HCT116 (cell line): ENCODE results near the gene MYH15. TPM values are rescaled to one million over a fixed set of nuclear protein-coding genes. Genes with fewer than 3 reads are reported as not detected.

ENCODE experiments used
- ATAC-seq: fragments of 200-7000 bp; cut with Tn5 transposase; 2 replicates; pipeline ENCODE4 v1.9.1; 2020; ENCODE audit warnings: mild to moderate bottlenecking, moderate library complexity
- BruUV-seq: library from RNA; stranded (reverse); fragments of 400-500 nt; replicated peaks from 2 replicates; lab custom pipeline; 2021; lab: Mats Ljungman, UMichigan
- CTCF ChIA-PET: fragments of 300-600 bp; sonication (Branson Sonifier 250); formaldehyde crosslinking; loops from one replicate; lab custom pipeline; 2021; ENCODE audit warnings: antibody characterized with exemption; lab: Charles Lee
- POLR2A ChIA-PET: fragments of 300-600, 350-600 bp; sonication (Branson Sonifier 250); formaldehyde crosslinking; loops from one replicate; lab custom pipeline; 2021; ENCODE audit warnings: antibody characterized with exemption; lab: Charles Lee
- RAD21 ChIA-PET, 2 experiments: fragments of 300-600 bp; sonication (Branson Sonifier 250); formaldehyde crosslinking; loops; one replicate each; lab custom pipeline; 2023; ENCODE audit warnings: low total read pairs in 2 of 2; ENCODE audit not compliant: uncharacterized antibody in 2 of 2, unreplicated experiment in 2 of 2, low non-redundant PET in 1 of 2; lab: Charles Lee
- DNase-seq: peaks from one replicate; pipeline ENCODE4 v3.0.0-alpha.2; 2010; ENCODE audit warnings: low read depth, low spot score
- H2AFZ ChIP-seq: fragments of 200-600 bp; shearing (Covaris generic), sonication (generic); 2 replicates; pipeline ENCODE4 v1.6.1; 2017; ENCODE audit warnings: low read depth, mixed run types, mixed read lengths, antibody characterized with exemption, low read length; ENCODE audit not compliant: poor library complexity, severe bottlenecking
- H3K27ac ChIP-seq: 2 replicates; pipeline ENCODE4 v1.5.1; 2012; ENCODE audit warnings: low read depth, low read length
- H3K27me3 ChIP-seq: fragments of 200-600 bp; sonication (generic); 2 replicates; pipeline ENCODE4 v1.6.1; 2016; ENCODE audit warnings: mixed run types, low read length, mixed read lengths; ENCODE audit not compliant: insufficient read depth
- H3K36me3 ChIP-seq, 2 experiments: fragments of 200-500 bp in 1 of 2; fragments of 200-600 bp in 1 of 2; sonication (Bioruptor generic) in 1 of 2; sonication (generic) in 1 of 2; 2 replicates each; pipeline versions ENCODE4 v1.5.1 to v1.6.1; 2014 to 2016; ENCODE audit warnings: low read length in 2 of 2, inconsistent platforms in 1 of 2, mixed read lengths in 1 of 2, mixed run types in 1 of 2; ENCODE audit not compliant: insufficient read depth in 2 of 2, control insufficient read depth in 1 of 2
- H3K4me1 ChIP-seq, 2 experiments: fragments of 200-600 bp in 1 of 2; sonication (generic) in 1 of 2; 2 replicates each; pipeline versions ENCODE4 v1.5.1 to v1.6.1; 2012 to 2017; ENCODE audit warnings: low read length in 2 of 2, inconsistent platforms in 1 of 2, mild to moderate bottlenecking in 1 of 2, mixed read lengths in 1 of 2, mixed run types in 1 of 2, moderate library complexity in 1 of 2; ENCODE audit not compliant: insufficient read depth in 2 of 2, control insufficient read depth in 1 of 2
- H3K4me2 ChIP-seq: fragments of 200-600 bp; sonication (generic); 2 replicates; pipeline ENCODE4 v1.6.1; 2017; ENCODE audit warnings: mixed run types, low read length, mixed read lengths
- H3K4me3 ChIP-seq, 2 experiments: fragments of 200-600 bp in 1 of 2; sonication (generic) in 1 of 2; replicated peaks in 1 of 2; 2 replicates each; pipeline ENCODE4 v1.5.1; 2011 to 2016; ENCODE audit warnings: low read length in 2 of 2, control low read depth in 1 of 2, low read depth in 1 of 2, mild to moderate bottlenecking in 1 of 2, mixed read lengths in 1 of 2, mixed run types in 1 of 2
- H3K79me2 ChIP-seq: fragments of 200-600 bp; sonication (generic); 2 replicates; pipeline ENCODE4 v1.6.1; 2017; ENCODE audit warnings: mild to moderate bottlenecking, mixed run types, low read length, moderate library complexity, mixed read lengths; ENCODE audit not compliant: insufficient read depth
- H3K9ac ChIP-seq: fragments of 200-600 bp; sonication (generic); 2 replicates; pipeline ENCODE4 v1.6.1; 2016; ENCODE audit warnings: low read length, mixed read lengths
- H3K9me2 ChIP-seq: fragments of 200-600 bp; sonication (generic), shearing (Covaris generic); 2 replicates; pipeline ENCODE4 v1.6.1; 2017; ENCODE audit warnings: mixed run types, mild to moderate bottlenecking, moderate library complexity; ENCODE audit not compliant: insufficient read depth
- H3K9me3 ChIP-seq, 2 experiments: fragments of 200-500 bp in 1 of 2; fragments of 200-600 bp in 1 of 2; sonication (Bioruptor generic) in 1 of 2; sonication (generic) in 1 of 2; 2 replicates each; pipeline ENCODE4 v1.6.1; 2014 to 2017; ENCODE audit warnings: low read length in 2 of 2, mixed read lengths in 2 of 2, inconsistent platforms in 1 of 2, low read depth in 1 of 2, mild to moderate bottlenecking in 1 of 2, mixed run types in 1 of 2, moderate library complexity in 1 of 2; ENCODE audit not compliant: control insufficient read depth in 1 of 2, insufficient read depth in 1 of 2
- H4K20me1 ChIP-seq: fragments of 200-600 bp; sonication (generic), shearing (Covaris generic); 2 replicates; pipeline ENCODE4 v1.6.1; 2017; ENCODE audit warnings: mixed run types, mild to moderate bottlenecking, moderate library complexity; ENCODE audit not compliant: insufficient read depth
- ELF1 ChIP-seq: IDR thresholded peaks from 2 replicates; pipeline ENCODE4 v1.6.1; 2012; ENCODE audit warnings: low read depth, borderline replicate concordance
- JUND ChIP-seq: IDR thresholded peaks from 2 replicates; pipeline ENCODE4 v1.6.1; 2012
- RAD21 ChIP-seq: IDR thresholded peaks from 2 replicates; pipeline ENCODE4 v1.6.1; 2012; ENCODE audit warnings: low read depth, mild to moderate bottlenecking
- SIN3A ChIP-seq: IDR thresholded peaks from 2 replicates; pipeline ENCODE4 v1.6.1; 2012; ENCODE audit warnings: low read depth
- intact Hi-C: fragments of 100-400 bp; cut with micrococcal nuclease; formaldehyde crosslinking; loops from 2 replicates; pipeline ENCODE4 v1.10.0; 2022
- total RNA-seq: library from RNA; stranded (reverse); gene quantifications from one replicate; pipeline ENCODE4 v1.2.1, GENCODE V29; 2021; ENCODE audit not compliant: unreplicated experiment

Gene MYH15
- total RNA-seq, 1 experiment from 2014 or later = 11.2 TPM

DNA sequence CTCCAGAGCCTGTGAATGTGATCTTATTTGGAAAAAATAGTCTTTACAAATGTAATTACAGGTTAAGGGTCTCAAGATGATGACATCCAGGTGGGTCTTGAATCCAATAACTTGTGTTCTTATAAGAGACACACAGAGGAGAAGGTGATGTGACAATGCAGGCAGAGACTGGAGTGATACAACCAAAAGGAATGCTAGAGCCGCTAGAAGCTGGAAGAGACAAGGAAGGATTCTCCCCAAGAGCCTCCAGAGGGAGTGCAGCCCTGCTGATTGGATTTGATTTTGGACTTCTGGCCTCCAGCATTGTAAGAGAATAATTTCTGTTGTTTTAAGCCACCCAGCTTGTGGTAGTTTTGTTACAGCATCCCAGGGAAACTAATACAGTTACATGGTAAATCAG lies 9.7 kb downstream of the MYH15 start:
- DNase-seq = no peak
- Histone ChIP-seq H3K9ac (no peak overlapping the region), H3K9me3 (no peaks in the 10 kb centered on the region), H3K36me3 (no peaks in the 10 kb centered on the region), H3K4me3 (no peak overlapping the region), H3K4me1 (no peaks in the 10 kb centered on the region), H3K9me2 (no peaks in the 10 kb centered on the region), H3K27ac (no peak overlapping the region), H4K20me1 (no peaks in the 10 kb centered on the region), H2AFZ (no peak overlapping the region), H3K27me3 (no peaks in the 10 kb centered on the region), H3K4me2 (no peak overlapping the region), H3K79me2 (no peaks in the 10 kb centered on the region)
- no TSS peak for BruUV-seq
- intact Hi-C loops = no loop called here
- CTCF ChIA-PET = no interaction called here
- POLR2A ChIA-PET = no interaction called here
- RAD21 ChIA-PET = no interaction called here
- TF ChIP-seq RAD21 (peak; percentile 4; the same call in 1 of the 2 replicates), SIN3A (no peak)
- no peak for ATAC-seq

DNA sequence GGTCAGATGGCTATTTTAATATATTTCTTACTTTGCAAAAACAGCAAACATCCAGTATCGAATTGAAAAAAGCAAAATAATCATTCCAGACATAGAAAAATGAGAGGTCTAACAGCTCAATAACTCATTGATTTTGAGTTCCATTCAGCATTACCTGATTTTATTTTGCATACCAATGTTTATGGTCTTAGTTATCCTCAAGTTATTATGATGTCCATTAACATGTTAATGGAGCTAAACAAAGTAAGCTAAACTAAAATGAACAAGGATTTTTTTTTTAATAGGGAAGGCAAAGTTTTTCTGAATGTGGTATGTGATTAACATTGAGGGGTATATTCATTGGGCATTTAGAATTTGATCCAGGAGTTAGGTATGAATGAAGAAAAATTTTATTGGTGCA lies 13.1 kb downstream of the MYH15 start:
- Histone ChIP-seq H3K4me1 (no peaks in the 10 kb centered on the region), H3K4me2 (no peak overlapping the region), H3K27ac (no peak overlapping the region), H3K27me3 (no peaks in the 10 kb centered on the region), H3K79me2 (no peaks in the 10 kb centered on the region), H3K4me3 (no peak overlapping the region), H2AFZ (no peak overlapping the region), H3K9ac (no peak overlapping the region), H3K36me3 (no peaks in the 10 kb centered on the region), H3K9me2 (no peaks in the 10 kb centered on the region), H3K9me3 (no peaks in the 10 kb centered on the region), H4K20me1 (no peaks in the 10 kb centered on the region)
- RAD21 ChIA-PET = no interaction called here
- DNase-seq = no peak
- no TSS peak for BruUV-seq
- CTCF ChIA-PET = interaction anchor here (0.8 to 1.7 kb wide), 4 partner anchors 8 to 56 kb away, joined by 3 to 6 read pairs (median 4); no protein-coding TSS in a partner anchor
- POLR2A ChIA-PET = interaction anchor here (1.1 kb wide), 1 partner anchor 54 kb away, joined by 4 read pairs; no protein-coding TSS in a partner anchor
- intact Hi-C loops = loop anchor here (10.0 kb wide), 1 partner anchor 728 kb away; no protein-coding TSS in a partner anchor
- TF ChIP-seq JUND (no peak), ELF1 (no peak)
- no peak for ATAC-seq
